GM12878 (cell line): ENCODE measurements around the gene CSK. TPM values are rescaled to one million over a fixed set of nuclear protein-coding genes. Genes with fewer than 3 reads are reported as not detected.

Experiments
- ATAC-seq: fragments of 200-7000 bp; cut with Tn5 transposase; 3 replicates; pipeline ENCODE4 v1.9.1; 2020; ENCODE audit warnings: mild to moderate bottlenecking, moderate library complexity
- BruUV-seq: library from RNA; stranded (reverse); fragments of 400-500 nt; replicated peaks from 2 replicates; lab custom pipeline; 2021; lab: Mats Ljungman, UMichigan
- CTCF ChIA-PET: fragments of 300-600 bp; sonication (Branson Sonifier 250); formaldehyde crosslinking; extraction: SDS; loops from one replicate; lab custom pipeline; 2021; ENCODE audit warnings: inconsistent platforms; lab: Yijun Ruan, JAX
- POLR2A ChIA-PET: fragments of 350-600 bp; formaldehyde crosslinking; extraction: SDS; loops from one replicate; lab custom pipeline; 2021; ENCODE audit warnings: inconsistent platforms; lab: Charles Lee
- RAD21 ChIA-PET: fragments of 300-600 bp; sonication (Branson Sonifier 250); formaldehyde crosslinking; loops from one replicate; lab custom pipeline; 2023; ENCODE audit warnings: antibody characterized with exemption; ENCODE audit not compliant: unreplicated experiment; lab: Charles Lee
- SMC1A ChIA-PET: fragments of 300-600 bp; sonication (Branson Sonifier 250); formaldehyde crosslinking; loops from one replicate; lab custom pipeline; 2023; ENCODE audit not compliant: unreplicated experiment, uncharacterized antibody; lab: Charles Lee
- DNase-seq: peaks from one replicate; pipeline ENCODE4 v3.0.0-alpha.2; 2011; ENCODE audit warnings: low read depth, low spot score
- FAIRE-seq: peaks from 3 replicates; lab custom pipeline; 2011; peaks lifted over from hg19 to GRCh38; lab: Jason Lieb, UNC
- H2AFZ ChIP-seq: 2 replicates; pipeline ENCODE4 v1.6.0; 2011; ENCODE audit warnings: low read depth, low read length, control low read depth; ENCODE audit not compliant: control insufficient read depth
- H3K27ac ChIP-seq: 2 replicates; pipeline ENCODE4 v1.5.1; 2011; ENCODE audit warnings: control low read depth; ENCODE audit not compliant: control insufficient read depth, insufficient read depth
- H3K27me3 ChIP-seq, 2 experiments: replicated peaks in 1 of 2; 2 replicates each; pipeline versions ENCODE4 v1.6.0 to v1.6.1; 2011; ENCODE audit warnings: low read length in 1 of 2; ENCODE audit not compliant: control insufficient read depth in 2 of 2, insufficient read depth in 2 of 2
- H3K36me3 ChIP-seq, 2 experiments: 2 replicates each; pipeline ENCODE4 v1.5.1; 2011; ENCODE audit warnings: low read length in 1 of 2; ENCODE audit not compliant: control insufficient read depth in 2 of 2, insufficient read depth in 2 of 2
- H3K4me1 ChIP-seq: 2 replicates; pipeline ENCODE4 v1.6.1; 2011; ENCODE audit warnings: mild to moderate bottlenecking, low read length, moderate library complexity, mixed read lengths; ENCODE audit not compliant: control insufficient read depth, insufficient read depth
- H3K4me2 ChIP-seq: 2 replicates; pipeline ENCODE4 v1.6.0; 2011; ENCODE audit warnings: control low read depth; ENCODE audit not compliant: control insufficient read depth, insufficient read depth
- H3K4me3 ChIP-seq: fragments of 200-600 bp; sonication (generic); 2 replicates; pipeline ENCODE4 v1.5.1; 2016
- H3K79me2 ChIP-seq: 2 replicates; pipeline ENCODE4 v1.6.0; 2011; ENCODE audit warnings: low read length; ENCODE audit not compliant: control insufficient read depth, insufficient read depth
- H3K9ac ChIP-seq: 2 replicates; pipeline ENCODE4 v1.8.0; 2011; ENCODE audit warnings: low read length, control low read depth, mixed read lengths; ENCODE audit not compliant: control insufficient read depth, insufficient read depth
- H3K9me3 ChIP-seq: replicated peaks from 3 replicates; pipeline ENCODE4 v1.5.1; 2011; ENCODE audit warnings: mild to moderate bottlenecking, low read length; ENCODE audit not compliant: control insufficient read depth, insufficient read depth
- H4K20me1 ChIP-seq: 2 replicates; pipeline ENCODE4 v1.6.0; 2011; ENCODE audit not compliant: control insufficient read depth, insufficient read depth
- BACH1 ChIP-seq: fragments of 450-650 bp; IDR thresholded peaks from 2 replicates; pipeline ENCODE4 v1.6.1; 2017; ENCODE audit warnings: mild to moderate bottlenecking, borderline replicate concordance
- CEBPZ ChIP-seq: fragments of 150-350 bp; IDR thresholded peaks from 2 replicates; pipeline ENCODE4 v1.6.1; 2016; ENCODE audit warnings: low read depth, low read length
- CUX1 ChIP-seq: IDR thresholded peaks from 2 replicates; pipeline ENCODE4 v1.6.1; 2012; ENCODE audit warnings: improper control_type of control experiment, low read depth, low read length; ENCODE audit not compliant: insufficient replicate concordance
- RCOR1 ChIP-seq: conservative IDR thresholded peaks from 2 replicates; pipeline ENCODE4 v1.6.1; 2012; ENCODE audit warnings: low read depth, low read length, improper control_type of control experiment
- SMAD5 ChIP-seq: IDR thresholded peaks from 2 replicates; pipeline ENCODE4 v1.6.1; 2016; ENCODE audit warnings: antibody characterized with exemption, low read depth
- STAT1 ChIP-seq: fragments of 450-650 bp; conservative IDR thresholded peaks from 2 replicates; pipeline ENCODE4 v1.6.1; 2014; ENCODE audit warnings: antibody characterized with exemption, mild to moderate bottlenecking
- WGBS: methylation state at CpG from one replicate; pipeline ENCODE4 v1.1.6; 2016; ENCODE audit warnings: low lambda C conversion rate; ENCODE audit not compliant: insufficient replicate concordance, insufficient coverage; ENCODE audit errors: missing lambda C conversion rate; 5-methylcytosine and 5-hydroxymethylcytosine counted together
- in situ Hi-C: fragments of 300-500 bp; cut with MboI; formaldehyde crosslinking; loops from 9 replicates; pipeline ENCODE4 v1.14.3; 2018; ENCODE audit warnings: mixed read lengths
- intact Hi-C: fragments of 100-400 bp; cut with micrococcal nuclease; formaldehyde crosslinking; loops from one replicate; pipeline ENCODE4 v1.14.2; 2022; ENCODE audit not compliant: unreplicated experiment
- polyA plus RNA-seq, 11 experiments: library from polyadenylated mRNA; depleted of rRNA in 4 of 11; unstranded in 6 of 11; stranded (reverse) in 5 of 11; fragments of >200 nt; fragmentation: Nextera tagmentation in 4 of 11; fragmentation: Illumina TruSeq in 1 of 11; extraction: Ambion mirVana in 4 of 11; extraction: Trizol in 1 of 11; gene quantifications; 1 replicate in 1 of 11; 2 replicates in 10 of 11; pipeline versions ENCODE4 v1.2.1 to v1.2.3, GENCODE V29; 2011 to 2016; ENCODE audit warnings: inconsistent platforms in 2 of 11, missing spikeins in 2 of 11, low read depth in 1 of 11
- total RNA-seq, 4 experiments: library from RNA; depleted of rRNA in 3 of 4; stranded (reverse); fragments of >200 nt in 3 of 4; fragmentation: Illumina TruSeq in 1 of 4; extraction: Trizol in 1 of 4; gene quantifications; 2 replicates each; pipeline versions ENCODE4 v1.2.1 to v1.2.3, GENCODE V29; 2013 to 2021

The CSK gene
- total and polyA plus RNA-seq, 10 of the 15 experiments (the other 5 are each of a cell fraction or from before 2014, with no cell fraction given): 3.4 to 327 (median 75.8) TPM

DNA sequence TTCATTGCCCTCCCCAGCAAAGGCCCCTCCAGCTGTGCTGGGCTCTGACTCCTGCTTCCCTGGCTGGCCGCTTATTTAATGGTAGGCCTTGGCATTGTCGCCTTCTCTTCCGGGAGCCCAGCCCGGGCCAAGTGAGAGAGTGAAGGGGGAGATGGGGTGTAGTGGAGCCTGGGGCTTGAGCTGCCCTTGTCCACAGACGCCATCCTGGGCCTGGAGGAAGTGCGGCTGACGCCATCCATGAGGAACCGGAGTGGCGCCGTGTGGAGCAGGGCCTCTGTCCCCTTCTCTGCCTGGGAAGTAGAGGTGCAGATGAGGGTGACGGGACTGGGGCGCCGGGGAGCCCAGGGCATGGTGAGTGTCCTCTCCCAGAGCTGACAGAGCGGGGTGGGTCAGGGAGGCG lies 34.1 kb downstream of the CSK start:
- ChIA-PET SMC1A (interaction anchor here (0.9 to 2.0 kb wide), 4 partner anchors 12 to 86 kb away, joined by 3 to 5 read pairs (median 4); no protein-coding TSS in a partner anchor), CTCF (interaction anchor here (2.5 kb wide), 1 partner anchor 46 kb away, joined by 14 read pairs; no protein-coding TSS in a partner anchor), RAD21 (interaction anchor here (1.1 to 1.8 kb wide), 2 partner anchors 17 to 45 kb away, joined by 6 to 7 read pairs; no protein-coding TSS in a partner anchor), POLR2A (interaction anchor here (1.3 kb wide), 1 partner anchor 54 kb away, joined by 4 read pairs; no protein-coding TSS in a partner anchor)
- in situ Hi-C loops (no loop called here), intact Hi-C loops (no loop called here)
- Histone ChIP-seq H3K9ac (no peak overlapping the region), H3K36me3 (no peaks in the 10 kb centered on the region), H3K79me2 (no peaks in the 10 kb centered on the region), H3K4me3 (no peak overlapping the region), H4K20me1 (no peaks in the 10 kb centered on the region), H3K27me3 (no peaks in the 10 kb centered on the region), H3K9me3 (no peaks in the 10 kb centered on the region), H2AFZ (no peak overlapping the region), H3K4me1 (peaks cover 7% of the 10 kb centered on the region), H3K4me2 (no peak overlapping the region), H3K27ac (no peak overlapping the region)
- ATAC-seq (no peak), DNase-seq (no peak), FAIRE-seq (no peak)
- no TSS peak for BruUV-seq
- WGBS: 85% methylated on average over 14 of the region's 15 CpGs
- TF ChIP-seq SMAD5: no peak
- no peak for TF ChIP-seq RCOR1
- no peak for TF ChIP-seq STAT1
- no peak for TF ChIP-seq BACH1

DNA sequence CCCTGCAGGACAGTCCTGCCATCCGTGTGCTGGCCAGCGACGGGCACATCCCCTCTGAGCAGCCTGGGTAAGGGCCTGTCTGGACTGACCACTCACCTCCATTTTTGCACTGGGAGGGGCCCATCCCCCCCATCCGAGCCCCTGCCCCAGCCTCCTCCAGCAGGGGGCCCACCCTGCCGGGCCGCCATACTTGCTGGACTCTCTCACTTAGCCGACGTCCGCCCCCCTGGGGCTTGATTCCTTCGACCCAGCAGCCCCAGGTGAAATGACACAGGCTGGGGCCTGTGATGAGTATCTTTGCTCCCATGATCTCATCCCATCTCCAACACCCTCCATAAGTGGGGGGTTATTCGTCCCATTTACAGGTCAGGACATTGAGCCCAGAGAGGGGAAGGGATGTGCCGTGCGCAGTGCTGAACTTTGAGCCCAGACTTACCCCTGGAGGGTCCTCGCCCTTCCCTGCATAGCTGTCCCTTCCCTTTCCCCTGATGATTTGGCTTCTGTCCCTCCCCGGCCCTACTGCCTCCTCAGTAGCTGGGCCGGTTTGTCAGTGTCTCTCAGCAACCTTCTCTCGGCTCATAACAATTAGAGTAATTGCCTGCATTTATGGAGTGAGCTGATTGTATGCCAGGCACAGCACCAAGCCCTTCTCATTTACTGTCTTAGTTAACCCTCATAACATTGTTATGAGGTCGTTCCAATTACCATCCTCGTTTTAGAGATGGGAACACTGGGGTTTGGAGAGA lies 34.9 kb downstream of the CSK start:
- no peak for FAIRE-seq
- POLR2A ChIA-PET: interaction anchor here (1.1 kb wide), 1 partner anchor 26 kb away, joined by 3 read pairs; the partner anchor contains the start of gene ULK3
- TF ChIP-seq CUX1: no peak
- no peak for TF ChIP-seq CEBPZ

More for the DNA sequence above, 34.9 kb downstream of the CSK start:
- no peak overlapping the region for H3K4me3 ChIP-seq
- H3K4me2 ChIP-seq: no peak overlapping the region
- RAD21 ChIA-PET: interaction anchor here (1.8 kb wide), 1 partner anchor 46 kb away, joined by 7 read pairs; no protein-coding TSS in a partner anchor
- 52% methylated on average over 19 of the region's 19 CpGs for WGBS
- intact Hi-C loops (no loop called here), in situ Hi-C loops (no loop called here)
- H3K79me2 ChIP-seq: no peaks in the 10 kb centered on the region
- CTCF ChIA-PET: interaction anchor here (0.6 to 1.7 kb wide), 4 partner anchors 9 to 182 kb away, joined by 3 to 7 read pairs (median 6); no protein-coding TSS in a partner anchor
- H3K4me1 ChIP-seq: peaks cover 15% of the 10 kb centered on the region
- H3K27me3 ChIP-seq: no peaks in the 10 kb centered on the region
- DNase-seq (no peak), ATAC-seq (no peak)
- BruUV-seq: no TSS peak
- SMC1A ChIA-PET: interaction anchor here (2.0 kb wide), 2 partner anchors 17 to 46 kb away, joined by 4 to 5 read pairs; no protein-coding TSS in a partner anchor
- no peak overlapping the region for H3K27ac ChIP-seq
- no peak overlapping the region for H2AFZ ChIP-seq
- H3K9me3 ChIP-seq: no peaks in the 10 kb centered on the region
- no peaks in the 10 kb centered on the region for H3K36me3 ChIP-seq
- H3K9ac ChIP-seq: no peak overlapping the region
- no peaks in the 10 kb centered on the region for H4K20me1 ChIP-seq
